GM23248 (cell line): ENCODE results near the gene SCRN2. TPM values are rescaled to one million over a fixed set of nuclear protein-coding genes. Genes with fewer than 3 reads are reported as not detected.
A peak's percentile ranks its signal among the peaks of the same experiment; 100 is the strongest.

Experiments used
- DNase-seq: peaks from one replicate; pipeline ENCODE4 v3.0.0-alpha.2; 2015
- H2AFZ ChIP-seq: fragments of 200-600 bp; sonication (generic); 2 replicates; pipeline ENCODE4 v1.6.1; 2016; ENCODE audit warnings: antibody characterized with exemption
- H3F3A ChIP-seq: fragments of 200-600 bp; sonication (generic); 2 replicates; pipeline ENCODE4 v1.6.1; 2016; ENCODE audit warnings: mild to moderate bottlenecking, antibody characterized with exemption, mixed run types; ENCODE audit not compliant: insufficient read depth
- H3K27ac ChIP-seq: fragments of 200-600 bp; sonication (generic); 2 replicates; pipeline ENCODE4 v1.5.1; 2016; ENCODE audit warnings: mild to moderate bottlenecking
- H3K27me3 ChIP-seq: fragments of 200-600 bp; sonication (generic); replicated peaks from 2 replicates; pipeline ENCODE4 v1.6.1; 2016; ENCODE audit warnings: mild to moderate bottlenecking; ENCODE audit not compliant: insufficient read depth
- H3K36me3 ChIP-seq: fragments of 200-600 bp; sonication (generic); 2 replicates; pipeline ENCODE4 v1.6.1; 2016; ENCODE audit warnings: low read depth, mild to moderate bottlenecking
- H3K4me1 ChIP-seq: fragments of 200-600 bp; sonication (generic); 2 replicates; pipeline ENCODE4 v1.6.1; 2016; ENCODE audit warnings: mild to moderate bottlenecking; ENCODE audit not compliant: insufficient read depth
- H3K4me2 ChIP-seq: fragments of 200-600 bp; sonication (generic); one replicate; pipeline ENCODE4 v1.6.1; 2016; ENCODE audit warnings: mild to moderate bottlenecking; ENCODE audit not compliant: unreplicated experiment
- H3K4me3 ChIP-seq: fragments of 200-600 bp; sonication (generic); 2 replicates; pipeline ENCODE4 v1.5.1; 2016; ENCODE audit warnings: mild to moderate bottlenecking
- H3K79me2 ChIP-seq: fragments of 200-600 bp; sonication (generic); 2 replicates; pipeline ENCODE4 v1.6.1; 2016; ENCODE audit warnings: mild to moderate bottlenecking; ENCODE audit not compliant: insufficient read depth
- H3K9ac ChIP-seq: fragments of 200-600 bp; sonication (generic); 2 replicates; pipeline ENCODE4 v1.6.1; 2016; ENCODE audit warnings: mild to moderate bottlenecking
- H3K9me2 ChIP-seq: fragments of 200-600 bp; sonication (generic); 2 replicates; pipeline ENCODE4 v1.6.1; 2016; ENCODE audit warnings: mixed run types, mild to moderate bottlenecking, moderate library complexity; ENCODE audit not compliant: insufficient read depth
- H3K9me3 ChIP-seq: fragments of 200-600 bp; sonication (generic); one replicate; pipeline ENCODE4 v1.6.1; 2017; ENCODE audit warnings: low read depth
- H4K20me1 ChIP-seq: fragments of 200-600 bp; sonication (generic); 2 replicates; pipeline ENCODE4 v1.6.0; 2016; ENCODE audit not compliant: insufficient read depth
- EZH2 ChIP-seq: fragments of 200-600 bp; sonication (generic); IDR thresholded peaks from 2 replicates; pipeline ENCODE4 v1.6.1; 2018; ENCODE audit warnings: antibody characterized with exemption, mild to moderate bottlenecking; ENCODE audit not compliant: insufficient read depth, poor library complexity, severe bottlenecking
- EZH2phosphoT487 ChIP-seq: fragments of 200-600 bp; sonication (generic); IDR thresholded peaks from 2 replicates; pipeline ENCODE4 v1.6.1; 2018; ENCODE audit warnings: antibody characterized with exemption, moderate library complexity, mild to moderate bottlenecking, low read depth; ENCODE audit not compliant: insufficient read depth
- WGBS, 2 experiments: methylation state at CpG; one replicate each; pipeline ENCODE4 v1.1.6; 2015 to 2017; ENCODE audit warnings: low lambda C conversion rate in 2 of 2, low coverage in 1 of 2; ENCODE audit errors: missing lambda C conversion rate in 2 of 2; 5-methylcytosine and 5-hydroxymethylcytosine counted together
- in situ Hi-C: fragments of 300-500 bp; cut with MboI; formaldehyde crosslinking; loops from 2 replicates; pipeline ENCODE4 v1.15.0; 2020
- polyA plus RNA-seq: library from polyadenylated mRNA; unstranded; fragments of >200 nt; fragmentation: Nextera tagmentation; extraction: Ambion mirVana; gene quantifications from 2 replicates; pipeline ENCODE4 v1.2.1, GENCODE V29; 2016
- total RNA-seq: library from RNA; depleted of rRNA; stranded (reverse); fragments of >200 nt; shearing (Covaris generic); gene quantifications from 2 replicates; pipeline ENCODE4 v1.2.3, GENCODE V29; 2014

SCRN2 gene
- total and polyA plus RNA-seq, 2 experiments from 2014 or later = 39.5 to 41.2 TPM

- peaks cover 16% of the 10 kb centered on the region for H3K4me1 ChIP-seq
- TF ChIP-seq EZH2phosphoT487 = no peak
- no peak for TF ChIP-seq EZH2
- no peaks in the 10 kb centered on the region for H4K20me1 ChIP-seq
- in situ Hi-C loops = no loop called here
- H3K9ac ChIP-seq = peak overlapping the region; percentile 31; the same call in 1 of the 2 replicates
- no peak overlapping the region for H3K27ac ChIP-seq
- H2AFZ ChIP-seq = no peak overlapping the region
- H3K4me3 ChIP-seq = no peak overlapping the region
- 62 to 65% methylated on average over 13 of the region's 13 CpGs for WGBS, 2 experiments
- no peaks in the 10 kb centered on the region for H3K36me3 ChIP-seq
- no peak overlapping the region for H3K4me2 ChIP-seq
- no peaks in the 10 kb centered on the region for H3F3A ChIP-seq
- H3K9me3 ChIP-seq = no peaks in the 10 kb centered on the region
- peaks cover 10% of the 10 kb centered on the region for H3K79me2 ChIP-seq
- DNase-seq = peak; percentile 35
- no peaks in the 10 kb centered on the region for H3K27me3 ChIP-seq
- no peaks in the 10 kb centered on the region for H3K9me2 ChIP-seq
These were observed 3.6 kb downstream of the SCRN2 start for GRCh38 chr17:47837401-47838039.

DNA sequence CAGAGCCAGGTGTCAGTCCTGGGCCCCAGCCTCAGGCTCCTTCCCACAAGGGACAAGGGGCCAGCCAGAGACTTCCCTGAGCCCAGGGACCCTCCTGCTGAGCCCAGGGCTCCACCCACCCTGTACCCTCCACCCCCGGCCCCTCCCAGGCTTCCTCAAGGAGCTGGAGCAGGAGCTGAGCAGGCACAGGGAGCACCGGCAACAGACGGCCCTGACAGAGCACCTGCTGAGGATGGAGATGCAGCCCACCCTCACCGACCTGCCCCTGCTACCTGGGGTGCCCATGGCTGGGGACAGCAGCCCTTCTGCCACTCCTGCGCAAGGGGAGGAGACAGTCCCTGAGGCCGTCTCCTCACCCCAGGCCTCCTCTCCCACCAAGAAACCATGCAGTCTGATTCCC is 4.5 kb downstream of the SCRN2 start:
- Histone ChIP-seq H3K9ac (no peak overlapping the region), H4K20me1 (no peaks in the 10 kb centered on the region), H3K27me3 (no peaks in the 10 kb centered on the region), H3K27ac (no peak overlapping the region), H2AFZ (no peak overlapping the region), H3K4me3 (no peak overlapping the region), H3K36me3 (no peaks in the 10 kb centered on the region), H3K9me2 (no peaks in the 10 kb centered on the region), H3F3A (peaks cover 7% of the 10 kb centered on the region; the same call in 1 of the 2 replicates), H3K79me2 (peaks cover 10% of the 10 kb centered on the region), H3K9me3 (no peaks in the 10 kb centered on the region), H3K4me2 (no peak overlapping the region), H3K4me1 (peaks cover 18% of the 10 kb centered on the region)
- no peak for DNase-seq
- WGBS, 2 experiments = 84 to 90% methylated on average over 5 to 6 of the region's 6 CpGs
- in situ Hi-C loops = no loop called here
- no peak for TF ChIP-seq EZH2phosphoT487
- TF ChIP-seq EZH2 = no peak

DNA sequence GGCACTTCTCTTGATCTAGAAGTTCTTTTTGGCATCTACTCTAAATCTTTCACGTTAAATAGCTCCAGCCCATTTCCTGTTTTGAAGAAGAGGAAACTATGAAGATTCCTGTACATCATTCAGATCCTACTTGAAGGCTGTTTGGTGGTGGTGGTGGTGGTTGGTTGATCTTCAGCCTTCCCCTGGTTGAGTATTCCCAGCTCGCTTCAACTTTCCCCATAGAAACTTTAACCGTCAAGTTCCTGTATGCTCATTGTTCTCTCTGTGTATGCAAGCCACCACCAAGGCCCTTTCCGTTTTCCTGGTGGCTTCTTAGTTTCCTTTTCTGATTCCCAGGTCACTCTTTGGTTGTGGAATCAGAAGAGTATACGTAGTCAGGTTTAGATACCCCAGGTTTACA is 6.3 kb downstream of the SCRN2 start:
- in situ Hi-C loops = no loop called here
- no peaks in the 10 kb centered on the region for H3K9me3 ChIP-seq
- no peak overlapping the region for H3K4me3 ChIP-seq
- H3K4me2 ChIP-seq = no peak overlapping the region
- H3K9me2 ChIP-seq = no peaks in the 10 kb centered on the region
- peaks cover 13% of the 10 kb centered on the region; the same call in 1 of the 2 replicates for H3F3A ChIP-seq
- H3K9ac ChIP-seq = no peak overlapping the region
- H3K4me1 ChIP-seq = peaks cover 20% of the 10 kb centered on the region
- peaks cover 14% of the 10 kb centered on the region for H3K79me2 ChIP-seq
- no peaks in the 10 kb centered on the region for H3K27me3 ChIP-seq
- H2AFZ ChIP-seq = no peak overlapping the region
- H4K20me1 ChIP-seq = no peaks in the 10 kb centered on the region
- DNase-seq = no peak
- no peak for TF ChIP-seq EZH2phosphoT487
- no peak for TF ChIP-seq EZH2
- no peak overlapping the region for H3K27ac ChIP-seq
- no peaks in the 10 kb centered on the region for H3K36me3 ChIP-seq
- 58 to 74% methylated on average over 5 of the region's 5 CpGs for WGBS, 2 experiments

- DNase-seq = peak; percentile 22
- in situ Hi-C loops = no loop called here
- no peaks in the 10 kb centered on the region for H3K9me3 ChIP-seq
- H3K36me3 ChIP-seq = no peaks in the 10 kb centered on the region; the same call in 1 of the 2 replicates
- TF ChIP-seq EZH2phosphoT487 (no peak), EZH2 (no peak)
- H3K79me2 ChIP-seq = peaks cover 27% of the 10 kb centered on the region
- H3K9me2 ChIP-seq = no peaks in the 10 kb centered on the region
- H3K9ac ChIP-seq = peak overlapping the region; percentile 81
- peaks cover 13% of the 10 kb centered on the region; the same call in 1 of the 2 replicates for H3F3A ChIP-seq
- H2AFZ ChIP-seq = peak overlapping the region; percentile 81
- H3K27ac ChIP-seq = peak overlapping the region; percentile 34
- no peaks in the 10 kb centered on the region for H3K27me3 ChIP-seq
- no peaks in the 10 kb centered on the region for H4K20me1 ChIP-seq
- peak overlapping the region; percentile 86 for H3K4me3 ChIP-seq
- peak overlapping the region; percentile 75 for H3K4me2 ChIP-seq
- H3K4me1 ChIP-seq = peaks cover 9% of the 10 kb centered on the region; the same call in 1 of the 2 replicates
- 12 to 18% methylated on average over 7 of the region's 7 CpGs for WGBS, 2 experiments
These were observed 9.1 kb downstream of the SCRN2 start for GRCh38 chr17:47831934-47832327.
